ENCODE measurements around the gene IGFBP5. TPM values are rescaled to one million over a fixed set of nuclear protein-coding genes. Genes with fewer than 3 reads are reported as not detected.

Gene IGFBP5
- total RNA-seq, 3 donors from 2014 or later: 161 to 1,107 (median 177) TPM

DNA sequence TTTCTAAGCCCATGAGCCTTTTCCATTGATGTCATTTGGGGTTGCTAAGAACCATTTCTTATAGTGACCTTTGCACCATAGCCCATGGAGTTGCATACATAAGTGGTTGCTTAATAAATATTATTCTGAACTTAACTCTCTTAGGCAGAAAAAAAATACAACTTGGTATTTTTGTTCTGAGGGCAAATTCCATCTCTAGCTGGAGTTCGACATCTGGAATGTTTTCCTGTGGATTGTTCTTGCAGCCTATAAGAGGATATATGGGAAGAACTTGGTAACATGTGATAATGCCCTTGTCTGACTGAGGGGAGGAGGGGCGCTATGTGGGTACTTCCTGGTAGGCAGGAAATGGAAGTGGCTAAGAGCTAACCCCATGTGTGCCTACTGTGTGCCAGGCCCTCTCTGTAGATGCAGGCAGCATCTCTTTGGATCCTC is 41.4 kb downstream of the IGFBP5 start:
- H3K36me3 ChIP-seq: no peaks in the 10 kb centered on the region
- intact Hi-C loops (cut with DNase I; ENCODE audit: low total_unique reads): loop anchor here (1.0 kb wide), 1 partner anchor 135 kb away; no protein-coding TSS in a partner anchor
- DNase-seq (ENCODE audit: low spot score in 2 of 2): no peak
- H3K9me3 ChIP-seq: no peaks in the 10 kb centered on the region
- H3K27ac ChIP-seq: peak overlapping the region; percentile 16 to 18
- TF ChIP-seq POLR2A (IDR thresholded peaks at IDR 0.05) (no peak), POLR2AphosphoS5 (IDR thresholded peaks at IDR 0.05) (no peak)
- TF ChIP-seq, protein P1, sequence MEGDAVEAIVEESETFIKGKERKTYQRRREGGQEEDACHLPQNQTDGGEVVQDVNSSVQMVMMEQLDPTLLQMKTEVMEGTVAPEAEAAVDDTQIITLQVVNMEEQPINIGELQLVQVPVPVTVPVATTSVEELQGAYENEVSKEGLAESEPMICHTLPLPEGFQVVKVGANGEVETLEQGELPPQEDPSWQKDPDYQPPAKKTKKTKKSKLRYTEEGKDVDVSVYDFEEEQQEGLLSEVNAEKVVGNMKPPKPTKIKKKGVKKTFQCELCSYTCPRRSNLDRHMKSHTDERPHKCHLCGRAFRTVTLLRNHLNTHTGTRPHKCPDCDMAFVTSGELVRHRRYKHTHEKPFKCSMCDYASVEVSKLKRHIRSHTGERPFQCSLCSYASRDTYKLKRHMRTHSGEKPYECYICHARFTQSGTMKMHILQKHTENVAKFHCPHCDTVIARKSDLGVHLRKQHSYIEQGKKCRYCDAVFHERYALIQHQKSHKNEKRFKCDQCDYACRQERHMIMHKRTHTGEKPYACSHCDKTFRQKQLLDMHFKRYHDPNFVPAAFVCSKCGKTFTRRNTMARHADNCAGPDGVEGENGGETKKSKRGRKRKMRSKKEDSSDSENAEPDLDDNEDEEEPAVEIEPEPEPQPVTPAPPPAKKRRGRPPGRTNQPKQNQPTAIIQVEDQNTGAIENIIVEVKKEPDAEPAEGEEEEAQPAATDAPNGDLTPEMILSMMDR (IDR thresholded peaks at IDR 0.05): no peak
- H3K4me3 ChIP-seq: no peak overlapping the region
- no peaks in the 10 kb centered on the region for H3K27me3 ChIP-seq
- H3K4me1 ChIP-seq: no peaks in the 10 kb centered on the region

DNA sequence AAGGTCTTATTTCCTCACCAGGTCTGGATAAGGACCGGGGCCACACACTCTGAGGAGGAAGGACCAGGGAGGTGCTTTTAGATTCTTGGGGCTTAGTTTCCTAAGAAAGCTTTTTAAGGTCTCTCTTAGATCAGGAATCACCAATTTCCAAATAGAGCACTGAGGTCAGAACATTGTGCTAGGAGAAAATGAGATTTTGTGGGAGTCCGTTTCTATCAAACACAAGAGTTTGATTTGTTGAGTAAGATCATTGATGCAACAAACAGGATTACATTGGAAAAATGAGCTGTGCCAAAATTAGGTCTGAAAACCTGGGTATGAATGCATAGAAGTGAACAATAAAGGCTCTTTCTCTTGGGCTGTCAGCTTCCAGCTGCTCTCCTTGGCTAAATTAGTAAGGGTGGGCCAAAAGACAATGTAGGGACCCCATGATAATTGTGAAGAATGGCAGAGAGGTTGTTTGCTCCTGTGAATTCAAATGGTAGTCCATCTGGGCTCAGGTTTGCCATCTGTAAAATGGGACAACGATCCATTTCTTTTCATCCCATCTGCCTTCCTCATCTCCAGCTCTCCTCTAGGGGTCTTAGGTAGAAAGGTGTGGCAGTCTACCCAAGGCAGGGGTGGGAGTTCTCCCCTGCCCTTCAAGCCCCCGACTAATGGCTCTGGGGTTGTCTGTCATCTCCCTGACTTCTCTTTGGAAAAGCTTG is 42.1 kb downstream of the IGFBP5 start:
- Histone ChIP-seq H3K27me3 (no peaks in the 10 kb centered on the region), H3K4me3 (no peak overlapping the region), H3K9me3 (no peaks in the 10 kb centered on the region), H3K4me1 (no peaks in the 10 kb centered on the region), H3K27ac (peak overlapping the region in 1 of 2 donors; percentile 27), H3K36me3 (no peaks in the 10 kb centered on the region)
- intact Hi-C loops (cut with DNase I; ENCODE audit: low total_unique reads): no loop called here
- no peak for TF ChIP-seq POLR2AphosphoS5 (IDR thresholded peaks at IDR 0.05)
- TF ChIP-seq, protein P1 (IDR thresholded peaks at IDR 0.05): no peak
- TF ChIP-seq POLR2A (IDR thresholded peaks at IDR 0.05): no peak
- DNase-seq (ENCODE audit: low spot score in 2 of 2): no peak

DNA sequence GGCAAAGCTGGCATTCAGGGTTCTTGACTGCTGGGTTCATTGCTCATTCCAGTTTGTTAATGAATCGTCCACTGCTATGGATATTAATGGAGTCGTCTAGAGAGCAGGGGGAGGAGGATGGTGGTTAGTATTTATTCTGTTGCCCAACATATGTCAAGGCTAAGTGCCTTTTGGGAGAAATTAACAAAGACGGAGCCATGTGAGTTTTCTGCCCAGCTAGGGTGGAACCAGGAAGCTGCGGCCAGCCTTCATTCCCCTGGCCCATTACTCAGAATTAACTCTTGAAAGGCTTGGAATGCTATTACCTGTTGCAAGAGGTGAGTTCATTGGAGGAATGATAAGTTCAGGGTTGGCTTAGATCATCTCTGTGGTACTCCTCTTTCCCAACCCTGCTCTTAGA is 42.8 kb downstream of the IGFBP5 start:
- Histone ChIP-seq H3K9me3 (no peaks in the 10 kb centered on the region), H3K4me1 (no peaks in the 10 kb centered on the region), H3K27ac (no peak overlapping the region), H3K4me3 (no peak overlapping the region), H3K36me3 (no peaks in the 10 kb centered on the region), H3K27me3 (no peaks in the 10 kb centered on the region)
- DNase-seq (ENCODE audit: low spot score in 2 of 2): no peak
- no peak for TF ChIP-seq POLR2A (IDR thresholded peaks at IDR 0.05)
- intact Hi-C loops (cut with DNase I; ENCODE audit: low total_unique reads): no loop called here

DNA sequence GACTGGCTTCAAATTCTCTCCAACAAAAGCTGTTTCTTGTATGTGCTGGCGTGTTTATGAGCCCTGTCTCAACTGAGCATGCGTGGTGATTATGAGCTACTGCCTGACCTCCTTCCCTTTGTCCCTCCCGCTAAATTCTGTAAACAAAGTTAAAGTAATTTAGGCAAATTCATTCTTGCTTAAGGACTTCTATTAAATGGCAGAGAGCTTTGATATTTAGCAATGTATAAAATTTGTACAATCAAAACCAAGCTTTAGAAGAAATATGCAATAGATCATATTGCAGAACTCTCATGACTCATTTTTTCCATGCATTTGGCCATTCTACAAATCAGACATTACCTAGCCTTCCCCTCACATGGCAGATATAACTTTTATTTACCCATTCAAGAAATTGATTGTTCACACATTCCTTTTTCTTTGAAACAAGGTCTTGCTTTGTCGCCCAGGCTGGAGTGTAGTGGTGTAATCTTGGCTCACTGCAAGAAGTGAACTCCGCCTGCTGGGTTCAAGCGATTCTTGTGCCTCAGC is 43.9 kb downstream of the IGFBP5 start:
- Histone ChIP-seq H3K27me3 (no peaks in the 10 kb centered on the region), H3K27ac (no peak overlapping the region), H3K9me3 (no peaks in the 10 kb centered on the region), H3K4me1 (no peaks in the 10 kb centered on the region), H3K4me3 (no peak overlapping the region), H3K36me3 (no peaks in the 10 kb centered on the region)
- DNase-seq (ENCODE audit: low spot score in 2 of 2): no peak
- intact Hi-C loops (cut with DNase I; ENCODE audit: low total_unique reads): no loop called here
- TF ChIP-seq, protein P1 (IDR thresholded peaks at IDR 0.05): no peak
- TF ChIP-seq POLR2AphosphoS5 (IDR thresholded peaks at IDR 0.05): no peak
- TF ChIP-seq POLR2A (IDR thresholded peaks at IDR 0.05): no peak

DNA sequence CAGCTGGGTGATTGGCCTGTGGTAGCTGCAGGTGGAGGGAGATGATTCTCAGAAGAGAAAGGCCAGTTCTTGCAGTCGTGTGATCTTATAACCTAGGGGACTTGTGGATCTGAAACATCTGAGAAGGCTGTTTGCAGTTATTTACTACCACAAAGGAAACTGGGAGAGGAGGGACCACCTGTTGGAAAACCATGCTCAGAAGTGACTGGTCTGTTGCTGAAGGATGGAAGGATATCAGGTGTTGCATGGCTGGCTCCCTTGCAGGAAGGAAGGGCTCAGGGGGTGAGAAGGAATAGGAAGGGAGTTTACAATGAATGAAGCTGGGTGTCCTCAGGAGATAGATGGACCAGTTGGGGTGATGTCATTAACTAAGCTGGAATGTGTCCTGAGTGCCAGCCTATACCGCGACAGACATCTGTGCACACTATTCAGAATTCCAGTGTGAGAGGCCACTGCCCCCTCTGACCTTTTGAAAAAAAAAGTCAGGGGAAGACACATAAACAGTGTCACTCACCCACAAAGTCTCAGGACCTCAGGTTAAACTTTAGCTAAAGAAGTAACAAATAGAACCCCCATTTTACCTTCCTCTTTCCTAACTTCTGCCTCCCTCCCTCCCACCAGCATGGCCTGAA is 44.6 kb downstream of the IGFBP5 start:
- H3K27ac ChIP-seq: no peak overlapping the region
- H3K4me1 ChIP-seq: no peaks in the 10 kb centered on the region

More for the DNA sequence above, 44.6 kb downstream of the IGFBP5 start:
- intact Hi-C loops (cut with DNase I; ENCODE audit: low total_unique reads): no loop called here
- Histone ChIP-seq H3K27me3 (no peaks in the 10 kb centered on the region), H3K4me3 (no peak overlapping the region), H3K36me3 (no peaks in the 10 kb centered on the region), H3K9me3 (no peaks in the 10 kb centered on the region)
- TF ChIP-seq POLR2A (IDR thresholded peaks at IDR 0.05) (no peak), POLR2AphosphoS5 (IDR thresholded peaks at IDR 0.05) (no peak)
- TF ChIP-seq, protein P1 (IDR thresholded peaks at IDR 0.05): no peak
- no peak for DNase-seq (ENCODE audit: low spot score in 2 of 2)

Measured in breast epithelium (tissue), 4 donors.